ENCODE results near the gene LRRN1. TPM values are rescaled to one million over a fixed set of nuclear protein-coding genes. Genes with fewer than 3 reads are reported as not detected.
"Not testable (repeated sequence)": the region's sequence is repeated elsewhere in the genome, so short reads cannot be mapped to it uniquely, and the experiment has no call there.

LRRN1 gene
- total RNA-seq, 2 experiments from 2014 or later: not detected

DNA sequence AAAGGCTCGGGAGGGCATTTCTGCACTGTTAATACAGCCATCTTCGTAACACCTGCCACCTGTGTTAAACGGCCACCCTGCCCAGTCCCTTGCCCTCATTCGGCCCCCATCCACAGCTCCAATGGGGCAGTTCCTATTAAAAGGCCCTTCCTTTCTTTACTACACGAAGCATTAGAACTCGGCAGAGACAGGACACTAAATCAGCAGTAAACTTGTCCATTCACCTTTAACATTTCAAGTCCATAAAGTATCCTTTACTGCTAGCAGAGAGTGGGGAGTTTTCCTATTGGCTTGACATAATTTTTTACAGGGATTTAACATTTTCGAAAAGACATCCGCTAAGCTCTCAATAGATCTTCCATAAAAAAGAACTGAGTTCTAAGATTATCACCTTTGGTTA lies 76.3 kb downstream of the LRRN1 start:
- intact Hi-C loops (cut with micrococcal nuclease; ENCODE audit: unreplicated experiment): no loop called here
- CTCF ChIA-PET (ENCODE audit: unreplicated experiment): no interaction called here
- H3K79me2 ChIP-seq (ENCODE audit: insufficient read depth, low read depth, low read length): no peaks in the 10 kb centered on the region

DNA sequence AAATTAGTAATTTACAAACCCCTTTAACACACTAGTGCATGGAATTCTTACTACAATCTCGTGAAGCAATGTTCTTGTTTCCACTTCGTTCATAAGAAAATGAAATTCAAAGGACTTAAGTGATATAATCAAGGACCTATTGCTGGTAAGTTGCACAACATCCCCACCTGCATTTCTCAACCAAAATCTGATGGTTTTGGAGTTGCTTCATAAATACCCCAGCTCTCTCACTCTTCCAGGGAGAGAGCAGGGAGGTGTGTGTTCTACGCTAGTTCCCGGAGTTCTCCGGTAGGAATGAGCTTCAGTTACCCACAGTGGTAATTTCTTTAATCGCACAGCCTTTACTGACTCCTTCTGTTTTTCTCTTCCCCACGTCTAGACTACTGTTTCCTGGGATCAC lies 81.8 kb downstream of the LRRN1 start:
- BruUV-seq (replicated peaks): no TSS peak

More for the DNA sequence above, 76.3 kb downstream of the LRRN1 start:
- H3K36me3 ChIP-seq (ENCODE audit: insufficient read depth, low read length): no peaks in the 10 kb centered on the region
- TF ChIP-seq EZH2phosphoT487 (IDR thresholded peaks at IDR 0.05; ENCODE audit: borderline replicate concordance, low read depth, low read length): no peak
- TF ChIP-seq, protein P1, sequence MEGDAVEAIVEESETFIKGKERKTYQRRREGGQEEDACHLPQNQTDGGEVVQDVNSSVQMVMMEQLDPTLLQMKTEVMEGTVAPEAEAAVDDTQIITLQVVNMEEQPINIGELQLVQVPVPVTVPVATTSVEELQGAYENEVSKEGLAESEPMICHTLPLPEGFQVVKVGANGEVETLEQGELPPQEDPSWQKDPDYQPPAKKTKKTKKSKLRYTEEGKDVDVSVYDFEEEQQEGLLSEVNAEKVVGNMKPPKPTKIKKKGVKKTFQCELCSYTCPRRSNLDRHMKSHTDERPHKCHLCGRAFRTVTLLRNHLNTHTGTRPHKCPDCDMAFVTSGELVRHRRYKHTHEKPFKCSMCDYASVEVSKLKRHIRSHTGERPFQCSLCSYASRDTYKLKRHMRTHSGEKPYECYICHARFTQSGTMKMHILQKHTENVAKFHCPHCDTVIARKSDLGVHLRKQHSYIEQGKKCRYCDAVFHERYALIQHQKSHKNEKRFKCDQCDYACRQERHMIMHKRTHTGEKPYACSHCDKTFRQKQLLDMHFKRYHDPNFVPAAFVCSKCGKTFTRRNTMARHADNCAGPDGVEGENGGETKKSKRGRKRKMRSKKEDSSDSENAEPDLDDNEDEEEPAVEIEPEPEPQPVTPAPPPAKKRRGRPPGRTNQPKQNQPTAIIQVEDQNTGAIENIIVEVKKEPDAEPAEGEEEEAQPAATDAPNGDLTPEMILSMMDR (conservative IDR thresholded peaks at IDR 0.05; ENCODE audit: low read length): no peak
- H2AFZ ChIP-seq (ENCODE audit: low read length): no peak overlapping the region
- no peaks in the 10 kb centered on the region for H3K4me1 ChIP-seq (ENCODE audit: insufficient read depth, low read length, poor library complexity, severe bottlenecking)
- DNase-seq (ENCODE audit: low spot score): no peak
- no TSS peak for BruUV-seq (replicated peaks)
- no peaks in the 10 kb centered on the region for H3K9me3 ChIP-seq (ENCODE audit: low read length)
- POLR2A ChIA-PET: no interaction called here
- H3K4me3 ChIP-seq (ENCODE audit: low read depth, low read length, poor library complexity, severe bottlenecking): no peak overlapping the region
- no peak overlapping the region for H3K4me2 ChIP-seq (ENCODE audit: low read length)
- H3K9me2 ChIP-seq (ENCODE audit: insufficient read depth, low read length): no peaks in the 10 kb centered on the region
- no peaks in the 10 kb centered on the region for H4K20me1 ChIP-seq (ENCODE audit: insufficient read depth, low read length)
- no peak overlapping the region for H3K27ac ChIP-seq (ENCODE audit: low read depth, low read length, poor library complexity, severe bottlenecking)

DNA sequence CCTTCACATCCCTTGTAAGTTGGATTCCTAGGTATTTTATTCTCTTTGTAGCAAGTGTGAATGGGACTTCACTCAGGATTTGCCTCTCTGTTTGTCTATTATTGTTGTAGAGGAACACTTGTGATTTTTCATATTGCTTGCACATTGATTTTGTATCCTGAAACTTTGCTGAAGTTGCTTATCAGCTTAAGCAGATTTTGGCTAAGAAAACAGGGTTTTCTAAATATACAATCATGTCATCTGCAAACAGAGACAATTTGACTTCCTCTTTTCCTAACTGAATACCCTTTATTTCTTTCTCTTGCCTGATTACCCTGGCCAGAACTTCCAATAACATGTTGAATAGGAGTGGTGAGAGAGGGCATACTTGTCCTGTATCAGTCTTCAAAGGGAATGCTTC lies 88.1 kb downstream of the LRRN1 start:
- H3K36me3 ChIP-seq (ENCODE audit: insufficient read depth, low read length); intact Hi-C loops (cut with micrococcal nuclease; ENCODE audit: unreplicated experiment); H3K4me1 ChIP-seq (ENCODE audit: insufficient read depth, low read length, poor library complexity, severe bottlenecking); H3K9me3 ChIP-seq (ENCODE audit: low read length); H3K4me3 ChIP-seq (ENCODE audit: low read depth, low read length, poor library complexity, severe bottlenecking); BruUV-seq (replicated peaks); H3K9me2 ChIP-seq (ENCODE audit: insufficient read depth, low read length); CTCF ChIA-PET (ENCODE audit: unreplicated experiment); DNase-seq (ENCODE audit: low spot score); H3K27ac ChIP-seq (ENCODE audit: low read depth, low read length, poor library complexity, severe bottlenecking); H3K79me2 ChIP-seq (ENCODE audit: insufficient read depth, low read depth, low read length); H2AFZ ChIP-seq (ENCODE audit: low read length); POLR2A ChIA-PET; H4K20me1 ChIP-seq (ENCODE audit: insufficient read depth, low read length); H3K4me2 ChIP-seq (ENCODE audit: low read length): not testable (repeated sequence)

More for the DNA sequence above, 81.8 kb downstream of the LRRN1 start:
- no peaks in the 10 kb centered on the region for H3K4me1 ChIP-seq (ENCODE audit: insufficient read depth, low read length, poor library complexity, severe bottlenecking)
- POLR2A ChIA-PET: interaction anchor here (0.9 kb wide), 1 partner anchor 12 kb away, joined by 3 read pairs; no protein-coding TSS in a partner anchor
- H3K36me3 ChIP-seq (ENCODE audit: insufficient read depth, low read length): no peaks in the 10 kb centered on the region
- H4K20me1 ChIP-seq (ENCODE audit: insufficient read depth, low read length): no peaks in the 10 kb centered on the region
- DNase-seq (ENCODE audit: low spot score): no peak
- CTCF ChIA-PET (ENCODE audit: unreplicated experiment): no interaction called here
- H3K27ac ChIP-seq (ENCODE audit: low read depth, low read length, poor library complexity, severe bottlenecking): no peak overlapping the region
- intact Hi-C loops (cut with micrococcal nuclease; ENCODE audit: unreplicated experiment): no loop called here
- no peak overlapping the region for H3K4me2 ChIP-seq (ENCODE audit: low read length)
- no peak overlapping the region for H2AFZ ChIP-seq (ENCODE audit: low read length)
- no peaks in the 10 kb centered on the region for H3K79me2 ChIP-seq (ENCODE audit: insufficient read depth, low read depth, low read length)
- no peaks in the 10 kb centered on the region for H3K9me2 ChIP-seq (ENCODE audit: insufficient read depth, low read length)
- TF ChIP-seq, protein P1 (conservative IDR thresholded peaks at IDR 0.05; ENCODE audit: low read length): no peak
- no peak for TF ChIP-seq EZH2phosphoT487 (IDR thresholded peaks at IDR 0.05; ENCODE audit: borderline replicate concordance, low read depth, low read length)
- no peak overlapping the region for H3K4me3 ChIP-seq (ENCODE audit: low read depth, low read length, poor library complexity, severe bottlenecking)
- no peaks in the 10 kb centered on the region for H3K9me3 ChIP-seq (ENCODE audit: low read length)
